CD14-positive monocyte (primary cell): ENCODE data around the gene ATG7. TPM values are rescaled to one million over a fixed set of nuclear protein-coding genes. Genes with fewer than 3 reads are reported as not detected.
A peak's percentile ranks its signal among the peaks of the same experiment; 100 is the strongest.

Experiments used
- DNase-seq, 3 donors: peaks; one replicate each; pipeline ENCODE4 v3.0.0-alpha.2; 2011 to 2022
- H2AFZ ChIP-seq: 2 replicates; pipeline ENCODE4 v1.6.0; 2012; ENCODE audit warnings: mild to moderate bottlenecking, low read depth, low read length, inconsistent platforms; ENCODE audit not compliant: insufficient read depth, poor library complexity, severe bottlenecking
- H3K27ac ChIP-seq, 2 donors: 1 replicate in 1 of 2; 2 replicates in 1 of 2; pipeline ENCODE4 v1.5.1; 2012 to 2013; ENCODE audit warnings: low read length in 2 of 2, control low read depth in 1 of 2, inconsistent platforms in 1 of 2, low read depth in 1 of 2, mild to moderate bottlenecking in 1 of 2
- H3K27me3 ChIP-seq, 2 donors: one replicate each; pipeline versions ENCODE4 v1.6.0 to v1.6.1; 2011 to 2013; ENCODE audit warnings: low read length in 2 of 2; ENCODE audit not compliant: control insufficient read depth in 2 of 2, insufficient read depth in 2 of 2
- H3K36me3 ChIP-seq, 2 donors: replicated peaks in 1 of 2; 1 replicate in 1 of 2; 2 replicates in 1 of 2; pipeline versions ENCODE4 v1.5.1 to v1.6.1; 2012 to 2013; ENCODE audit warnings: low read length in 2 of 2, control low read depth in 1 of 2, inconsistent platforms in 1 of 2, mild to moderate bottlenecking in 1 of 2; ENCODE audit not compliant: insufficient read depth in 2 of 2, control insufficient read depth in 1 of 2
- H3K4me1 ChIP-seq, 2 donors: 1 replicate in 1 of 2; 2 replicates in 1 of 2; pipeline versions ENCODE4 v1.5.1 to v1.6.1; 2012 to 2013; ENCODE audit warnings: low read length in 2 of 2, control low read depth in 1 of 2, inconsistent platforms in 1 of 2, mild to moderate bottlenecking in 1 of 2, moderate library complexity in 1 of 2; ENCODE audit not compliant: insufficient read depth in 2 of 2, control insufficient read depth in 1 of 2
- H3K4me2 ChIP-seq: replicated peaks from 2 replicates; pipeline ENCODE3; 2012; ENCODE audit warnings: low read length, moderate library complexity, mild to moderate bottlenecking; ENCODE audit not compliant: poor library complexity, severe bottlenecking; ENCODE audit errors: extremely low read depth
- H3K4me3 ChIP-seq, 3 experiments: fragments of 200-600 bp in 1 of 3; sonication (generic) in 1 of 3; replicated peaks in 1 of 3; 1 replicate in 2 of 3; 2 replicates in 1 of 3; pipeline ENCODE4 v1.5.1; 2011 to 2013; ENCODE audit warnings: low read length in 3 of 3, mild to moderate bottlenecking in 3 of 3, control low read depth in 2 of 3, low read depth in 2 of 3, inconsistent platforms in 1 of 3, moderate library complexity in 1 of 3
- H3K79me2 ChIP-seq: 2 replicates; pipeline ENCODE4 v1.6.0; 2012; ENCODE audit warnings: mild to moderate bottlenecking, control low read depth, inconsistent platforms, low read length, moderate library complexity; ENCODE audit not compliant: insufficient read depth
- H3K9ac ChIP-seq: 2 replicates; pipeline ENCODE4 v1.6.0; 2017; ENCODE audit warnings: low read length, mild to moderate bottlenecking; ENCODE audit not compliant: insufficient read depth, poor library complexity, severe bottlenecking
- H3K9me3 ChIP-seq, 2 donors: replicated peaks in 1 of 2; 1 replicate in 1 of 2; 2 replicates in 1 of 2; pipeline versions ENCODE4 v1.5.1 to v1.6.1; 2012 to 2013; ENCODE audit warnings: low read length in 2 of 2, control low read depth in 1 of 2; ENCODE audit not compliant: control insufficient read depth in 1 of 2, insufficient read depth in 1 of 2
- H4K20me1 ChIP-seq: 2 replicates; pipeline ENCODE4 v1.6.0; 2012; ENCODE audit warnings: mild to moderate bottlenecking, low read length, control low read depth, moderate library complexity; ENCODE audit not compliant: insufficient read depth
- H3K27ac Mint-ChIP-seq, 7 donors: one replicate each; pipeline ENCODE4 v1.8.0; 2020; ENCODE audit warnings: mild to moderate bottlenecking in 7 of 7, mixed read lengths in 7 of 7, moderate library complexity in 6 of 7, inconsistent platforms in 2 of 7
- H3K27me3 Mint-ChIP-seq, 3 donors: one replicate each; pipeline ENCODE4 v1.8.0; 2021 to 2022; ENCODE audit warnings: low read depth in 3 of 3, mild to moderate bottlenecking in 3 of 3, mixed read lengths in 3 of 3, moderate library complexity in 3 of 3, inconsistent platforms in 1 of 3
- H3K36me3 Mint-ChIP-seq, 2 donors: one replicate each; pipeline ENCODE4 v1.8.0; 2020; ENCODE audit warnings: mixed read lengths in 2 of 2, inconsistent platforms in 1 of 2, mild to moderate bottlenecking in 1 of 2
- H3K4me1 Mint-ChIP-seq: one replicate; pipeline ENCODE4 v1.8.0; 2020; ENCODE audit warnings: mild to moderate bottlenecking, mixed read lengths
- H3K4me3 Mint-ChIP-seq, 2 donors: one replicate each; pipeline ENCODE4 v1.8.0; 2020; ENCODE audit warnings: mild to moderate bottlenecking in 2 of 2, mixed read lengths in 2 of 2, moderate library complexity in 1 of 2
- H3K9me3 Mint-ChIP-seq, 7 donors: one replicate each; pipeline ENCODE4 v1.8.0; 2020 to 2022; ENCODE audit warnings: mixed read lengths in 7 of 7, mild to moderate bottlenecking in 6 of 7, moderate library complexity in 6 of 7, inconsistent platforms in 2 of 7
- CTCF ChIP-seq: fragments of 200-600 bp; IDR thresholded peaks from one replicate; pipeline ENCODE4 v1.8.0; 2022; ENCODE audit warnings: antibody characterized with exemption, mild to moderate bottlenecking
- WGBS: methylation state at CpG from one replicate; pipeline ENCODE4 v1.1.5; 2013; ENCODE audit warnings: missing lambda C conversion rate; ENCODE audit not compliant: insufficient coverage; 5-methylcytosine and 5-hydroxymethylcytosine counted together
- intact Hi-C, 2 donors: fragments of 100-400 bp; cut with micrococcal nuclease; formaldehyde crosslinking; loops; one replicate each; pipeline versions ENCODE4 v1.15.0 to v1.15.1; 2023
- polyA plus RNA-seq, 3 donors: library from polyadenylated mRNA; depleted of rRNA in 1 of 3; unstranded in 2 of 3; stranded (reverse) in 1 of 3; fragments of 300-500 nt in 2 of 3; fragments of >200 nt in 1 of 3; fragmentation: Illumina TruSeq in 2 of 3; gene quantifications; 1 replicate in 2 of 3; 2 replicates in 1 of 3; pipeline ENCODE4 v1.2.3, GENCODE V29; 2012 to 2021

Gene ATG7
- polyA plus RNA-seq, 3 donors = 57.4 to 101 (median 89.7) TPM

- Histone ChIP-seq H3K4me1 (peaks cover 6 to 7% of the 10 kb centered on the region in 2 donors), H3K9me3 (no peaks in the 10 kb centered on the region), H2AFZ (no peak overlapping the region), H3K4me2 (no peak overlapping the region), H3K79me2 (peaks cover 18% of the 10 kb centered on the region), H3K27me3 (no peaks in the 10 kb centered on the region), H3K36me3 (peaks cover 55 to 70% of the 10 kb centered on the region in 2 donors), H4K20me1 (peaks cover 99% of the 10 kb centered on the region), H3K9ac (no peak overlapping the region), H3K4me3 (no peak overlapping the region), H3K27ac (peak overlapping the region in 1 of 2 donors; percentile 26)
- H3K9me3 Mint-ChIP-seq = no peaks in the 10 kb centered on the region
- H3K27me3 Mint-ChIP-seq = peaks cover 0 to 1% (median 0%) of the 10 kb centered on the region in 3 donors
- no peak for DNase-seq
- peaks cover 21% of the 10 kb centered on the region for H3K4me1 Mint-ChIP-seq
- peaks cover 59 to 74% of the 10 kb centered on the region in 2 donors for H3K36me3 Mint-ChIP-seq
- intact Hi-C loops = no loop called here
- no peak overlapping the region for H3K4me3 Mint-ChIP-seq
- TF ChIP-seq CTCF = no peak
- WGBS = 100% methylated on average over 1 of the region's 3 CpGs
- peak overlapping the region in 3 of 7 donors; percentile 45 to 54 (median 51) for H3K27ac Mint-ChIP-seq
Measured at GRCh38 chr3:11554236-11554610, 282.0 kb downstream of the ATG7 start.

- peaks cover 17% of the 10 kb centered on the region for H3K4me1 Mint-ChIP-seq
- no peak overlapping the region for H3K4me2 ChIP-seq
- H3K36me3 Mint-ChIP-seq = peaks cover 56 to 77% of the 10 kb centered on the region in 2 donors
- H3K27me3 ChIP-seq = no peaks in the 10 kb centered on the region
- TF ChIP-seq CTCF = no peak
- intact Hi-C loops = no loop called here
- no peak overlapping the region for H3K9ac ChIP-seq
- peaks cover 6 to 7% of the 10 kb centered on the region in 2 donors for H3K4me1 ChIP-seq
- 98% methylated on average over 9 of the region's 12 CpGs for WGBS
- no peak overlapping the region for H3K4me3 Mint-ChIP-seq
- H3K9me3 ChIP-seq = no peaks in the 10 kb centered on the region
- H3K9me3 Mint-ChIP-seq = no peaks in the 10 kb centered on the region
- peaks cover 18% of the 10 kb centered on the region for H3K79me2 ChIP-seq
- H3K27me3 Mint-ChIP-seq = peaks cover 0 to 1% (median 0%) of the 10 kb centered on the region in 3 donors
- DNase-seq = no peak
- no peak overlapping the region for H2AFZ ChIP-seq
- peak overlapping the region in 1 of 2 donors; percentile 31 for H3K27ac ChIP-seq
- peaks cover 55 to 70% of the 10 kb centered on the region in 2 donors for H3K36me3 ChIP-seq
- H4K20me1 ChIP-seq = peaks cover 99% of the 10 kb centered on the region
- no peak overlapping the region for H3K4me3 ChIP-seq
- peak overlapping the region in 3 of 7 donors; percentile 25 to 45 (median 37) for H3K27ac Mint-ChIP-seq
Measured at GRCh38 chr3:11554666-11555065, 282.5 kb downstream of the ATG7 start.
